Mesenchymal stem cell (in vitro differentiated cells and primary cell): Measurements from ENCODE around the gene PAM16.

Experiments used
- DNase-seq: peaks from one replicate; pipeline ENCODE4 v3.0.0-alpha.2; 2013
- H2AFZ ChIP-seq: one replicate; pipeline ENCODE4 v1.6.1; 2013; ENCODE audit warnings: low read depth, mild to moderate bottlenecking, control low read depth, inconsistent platforms, low read length, moderate library complexity
- H2AK5ac ChIP-seq: 2 replicates; pipeline ENCODE4 v1.6.1; 2013; ENCODE audit warnings: low read length, moderate library complexity, mild to moderate bottlenecking, inconsistent platforms; ENCODE audit not compliant: severe bottlenecking
- H2BK120ac ChIP-seq: one replicate; pipeline ENCODE4 v1.6.1; 2013; ENCODE audit warnings: low read depth, mild to moderate bottlenecking, inconsistent platforms, low read length, moderate library complexity
- H2BK12ac ChIP-seq, 2 experiments: one replicate each; pipeline ENCODE4 v1.6.1; 2013; ENCODE audit warnings: inconsistent platforms in 2 of 2, low read length in 2 of 2, mild to moderate bottlenecking in 2 of 2, moderate library complexity in 2 of 2, control low read depth in 1 of 2
- H2BK15ac ChIP-seq: one replicate; pipeline ENCODE4 v1.6.1; 2013; ENCODE audit warnings: mild to moderate bottlenecking, low read depth, inconsistent platforms; ENCODE audit not compliant: poor library complexity, severe bottlenecking
- H2BK5ac ChIP-seq: 2 replicates; pipeline ENCODE4 v1.6.1; 2013; ENCODE audit warnings: low read depth, mild to moderate bottlenecking, low read length, control low read depth, inconsistent platforms; ENCODE audit not compliant: poor library complexity, severe bottlenecking
- H3K14ac ChIP-seq, 2 experiments: one replicate each; pipeline ENCODE4 v1.6.1; 2013; ENCODE audit warnings: inconsistent platforms in 2 of 2, low read length in 2 of 2, control low read depth in 1 of 2, mild to moderate bottlenecking in 1 of 2, moderate library complexity in 1 of 2
- H3K18ac ChIP-seq, 2 experiments: one replicate each; pipeline ENCODE4 v1.6.1; 2013; ENCODE audit warnings: inconsistent platforms in 2 of 2, low read length in 2 of 2, control low read depth in 1 of 2, low read depth in 1 of 2, mild to moderate bottlenecking in 1 of 2
- H3K23ac ChIP-seq, 2 experiments: one replicate each; pipeline ENCODE4 v1.6.1; 2013; ENCODE audit warnings: inconsistent platforms in 2 of 2, low read length in 2 of 2, mild to moderate bottlenecking in 2 of 2, moderate library complexity in 2 of 2, control low read depth in 1 of 2
- H3K27ac ChIP-seq: 2 replicates; pipeline ENCODE4 v1.5.1; 2013; ENCODE audit warnings: mild to moderate bottlenecking, moderate library complexity, low read length, control low read depth, inconsistent platforms; ENCODE audit not compliant: poor library complexity, severe bottlenecking
- H3K27me3 ChIP-seq, 2 experiments: 2 replicates each; pipeline versions ENCODE4 v1.6.1 to v1.7.0; 2013; ENCODE audit warnings: low read length in 2 of 2, mild to moderate bottlenecking in 2 of 2, moderate library complexity in 2 of 2, control low read depth in 1 of 2, inconsistent platforms in 1 of 2; ENCODE audit not compliant: control insufficient read depth in 1 of 2, insufficient read depth in 1 of 2
- H3K36me3 ChIP-seq, 2 experiments: 2 replicates each; pipeline versions ENCODE4 v1.6.1 to v1.7.0; 2013; ENCODE audit warnings: low read length in 2 of 2, control low read depth in 1 of 2, inconsistent platforms in 1 of 2, low read depth in 1 of 2, mild to moderate bottlenecking in 1 of 2; ENCODE audit not compliant: insufficient read depth in 2 of 2, control insufficient read depth in 1 of 2
- H3K4ac ChIP-seq, 2 experiments: one replicate each; pipeline ENCODE4 v1.6.1; 2013; ENCODE audit warnings: inconsistent platforms in 2 of 2, low read length in 2 of 2, mild to moderate bottlenecking in 2 of 2, moderate library complexity in 2 of 2, control low read depth in 1 of 2, low read depth in 1 of 2
- H3K4me1 ChIP-seq: 2 replicates; pipeline ENCODE4 v1.6.1; 2013; ENCODE audit warnings: low read depth, low read length, control low read depth; ENCODE audit not compliant: control insufficient read depth, insufficient read depth
- H3K4me2 ChIP-seq: 2 replicates; pipeline ENCODE4 v1.6.1; 2013; ENCODE audit warnings: low read length, mild to moderate bottlenecking, inconsistent platforms; ENCODE audit not compliant: poor library complexity, severe bottlenecking
- H3K4me3 ChIP-seq, 2 experiments: 2 replicates each; pipeline versions ENCODE4 v1.5.1 to v1.7.0; 2013; ENCODE audit warnings: low read length in 2 of 2, mild to moderate bottlenecking in 2 of 2, control low read depth in 1 of 2, low read depth in 1 of 2; ENCODE audit not compliant: insufficient read depth in 1 of 2
- H3K79me1 ChIP-seq: replicated peaks from 2 replicates; pipeline ENCODE4 v1.6.1; 2013; ENCODE audit warnings: mild to moderate bottlenecking, control low read depth, low read length, inconsistent platforms; ENCODE audit not compliant: poor library complexity, severe bottlenecking
- H3K9ac ChIP-seq: 2 replicates; pipeline ENCODE4 v1.7.0; 2013; ENCODE audit warnings: mild to moderate bottlenecking, low read length, moderate library complexity
- H3K9me3 ChIP-seq: 2 replicates; pipeline ENCODE4 v1.7.0; 2013; ENCODE audit warnings: mild to moderate bottlenecking, low read length; ENCODE audit not compliant: control insufficient read depth
- H4K8ac ChIP-seq: one replicate; pipeline ENCODE4 v1.6.1; 2013; ENCODE audit warnings: inconsistent platforms, mild to moderate bottlenecking, low read length, moderate library complexity
- H4K91ac ChIP-seq: one replicate; pipeline ENCODE4 v1.6.1; 2013; ENCODE audit warnings: mild to moderate bottlenecking, low read length, inconsistent platforms
- WGBS: methylation state at CpG from one replicate; pipeline ENCODE4 v1.1.7; 2013; ENCODE audit warnings: mixed read lengths; 5-methylcytosine and 5-hydroxymethylcytosine counted together

The PAM16 gene

DNA sequence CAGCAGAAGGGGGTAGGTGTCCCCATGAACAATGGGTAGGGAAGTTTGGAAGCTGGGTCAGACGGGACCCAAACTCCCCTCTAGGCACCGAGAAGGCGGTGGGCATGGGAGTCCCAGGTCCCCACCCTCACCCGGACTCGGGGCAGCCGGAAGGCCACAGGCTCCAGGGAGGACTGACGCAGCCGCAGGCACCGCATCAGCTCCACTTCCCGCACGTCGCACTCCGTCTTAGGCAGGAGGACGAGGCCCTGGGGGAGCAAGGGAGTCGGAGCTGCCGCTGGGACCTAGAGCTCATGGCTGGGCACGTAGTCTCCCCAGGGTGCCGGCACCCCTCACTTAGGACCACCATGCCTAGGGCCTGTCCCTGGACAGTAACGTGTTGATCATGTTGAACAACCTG, 7.1 kb upstream of the PAM16 start:
- no peak overlapping the region for H2BK12ac ChIP-seq
- H3K79me1 ChIP-seq, result no peaks in the 10 kb centered on the region
- no peak overlapping the region for H2BK5ac ChIP-seq
- H3K27ac ChIP-seq, result no peak overlapping the region
- no peak overlapping the region for H3K9ac ChIP-seq
- H2BK120ac ChIP-seq, result no peak overlapping the region
- no peaks in the 10 kb centered on the region for H3K27me3 ChIP-seq
- H2BK15ac ChIP-seq, result no peak overlapping the region
- no peak overlapping the region for H3K23ac ChIP-seq
- no peak overlapping the region for H3K18ac ChIP-seq
- H3K9me3 ChIP-seq, result no peaks in the 10 kb centered on the region
- DNase-seq, result no peak
- no peak overlapping the region for H3K4ac ChIP-seq
- H3K36me3 ChIP-seq, result peaks cover 5 to 52% of the 10 kb centered on the region in 2 experiments
- peaks cover 19% of the 10 kb centered on the region for H3K4me1 ChIP-seq
- no peak overlapping the region for H2AK5ac ChIP-seq
- H4K8ac ChIP-seq, result no peak overlapping the region
- H2AFZ ChIP-seq, result no peak overlapping the region
- no peak overlapping the region for H4K91ac ChIP-seq
- no peak overlapping the region for H3K14ac ChIP-seq
- no peak overlapping the region for H3K4me3 ChIP-seq
- H3K4me2 ChIP-seq, result no peak overlapping the region
- 96% methylated on average over 18 of the region's 19 CpGs for whole genome bisulfite sequencing

DNA sequence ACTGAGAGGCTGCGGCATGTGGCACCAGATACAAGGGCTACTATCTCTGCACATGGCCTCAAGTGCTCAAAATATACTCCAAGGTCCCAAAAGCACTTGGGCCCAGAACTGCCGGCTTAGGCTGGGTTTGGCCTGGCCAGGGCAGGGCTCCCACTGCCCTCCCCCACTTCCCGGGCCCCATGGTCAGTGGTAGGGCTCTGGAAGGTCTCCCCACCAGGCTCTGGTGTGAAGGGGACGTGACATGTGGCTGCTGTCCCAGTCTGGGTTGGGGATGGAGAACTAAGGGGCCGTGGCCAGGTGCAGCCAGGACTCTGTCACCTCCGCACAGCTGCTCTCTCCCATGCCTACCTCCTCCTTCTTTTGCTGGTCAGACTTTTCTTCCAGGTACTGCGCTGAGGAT, 5.7 kb upstream of the PAM16 start:
- 93% methylated on average over 7 of the region's 7 CpGs for WGBS
- no peak overlapping the region for H4K91ac ChIP-seq

GRCh38 chr16:4354512-4355409, 3.6 kb upstream of the PAM16 start:
- Histone ChIP-seq H3K36me3 (peaks cover 0 to 25% of the 10 kb centered on the region in 2 experiments), H3K27ac (no peak overlapping the region), H3K79me1 (peaks cover 1% of the 10 kb centered on the region), H3K4me1 (peaks cover 13% of the 10 kb centered on the region), H3K9ac (no peak overlapping the region), H2AK5ac (no peak overlapping the region), H2BK5ac (no peak overlapping the region), H3K14ac (no peak overlapping the region), H3K23ac (no peak overlapping the region), H2AFZ (no peak overlapping the region), H3K18ac (no peak overlapping the region), H3K9me3 (no peaks in the 10 kb centered on the region), H2BK12ac (no peak overlapping the region), H3K27me3 (no peaks in the 10 kb centered on the region), H2BK15ac (no peak overlapping the region), H4K8ac (no peak overlapping the region), H3K4me2 (no peak overlapping the region), H3K4ac (no peak overlapping the region), H4K91ac (peak overlapping the region; percentile 58), H2BK120ac (no peak overlapping the region), H3K4me3 (no peak overlapping the region)
- 96% methylated on average over 20 of the region's 20 CpGs for WGBS
- DNase-seq, result no peak

More for the DNA sequence above, 5.7 kb upstream of the PAM16 start:
- no peak overlapping the region for H2AK5ac ChIP-seq
- H3K4ac ChIP-seq, result no peak overlapping the region
- no peak overlapping the region for H2BK12ac ChIP-seq
- H3K79me1 ChIP-seq, result no peaks in the 10 kb centered on the region
- no peak overlapping the region for H2AFZ ChIP-seq
- no peak overlapping the region for H3K9ac ChIP-seq
- peaks cover 16% of the 10 kb centered on the region for H3K4me1 ChIP-seq
- no peak overlapping the region for H2BK15ac ChIP-seq
- peaks cover 1 to 43% of the 10 kb centered on the region in 2 experiments for H3K36me3 ChIP-seq
- no peaks in the 10 kb centered on the region for H3K27me3 ChIP-seq
- H3K23ac ChIP-seq, result no peak overlapping the region
- H3K18ac ChIP-seq, result peak overlapping the region in 1 of 2 experiments; percentile 24
- DNase-seq, result no peak
- no peak overlapping the region for H2BK120ac ChIP-seq
- H3K14ac ChIP-seq, result no peak overlapping the region
- no peak overlapping the region for H3K4me2 ChIP-seq
- H2BK5ac ChIP-seq, result no peak overlapping the region
- no peak overlapping the region for H4K8ac ChIP-seq
- no peak overlapping the region for H3K4me3 ChIP-seq
- no peaks in the 10 kb centered on the region for H3K9me3 ChIP-seq
- H3K27ac ChIP-seq, result no peak overlapping the region

GRCh38 chr16:4353675-4354074, 2.6 kb upstream of the PAM16 start:
- Histone ChIP-seq H2AFZ (no peak overlapping the region), H3K36me3 (peaks cover 0 to 25% of the 10 kb centered on the region in 2 experiments), H3K4me3 (no peak overlapping the region), H2BK12ac (no peak overlapping the region), H4K91ac (no peak overlapping the region), H2BK5ac (no peak overlapping the region), H3K27me3 (no peaks in the 10 kb centered on the region), H3K4me2 (no peak overlapping the region), H3K4ac (no peak overlapping the region), H3K18ac (no peak overlapping the region), H3K79me1 (peaks cover 2% of the 10 kb centered on the region), H3K27ac (no peak overlapping the region), H2BK15ac (no peak overlapping the region), H3K4me1 (peaks cover 9% of the 10 kb centered on the region), H3K9me3 (no peaks in the 10 kb centered on the region), H3K23ac (no peak overlapping the region), H2AK5ac (no peak overlapping the region), H4K8ac (no peak overlapping the region), H3K14ac (no peak overlapping the region), H2BK120ac (no peak overlapping the region), H3K9ac (no peak overlapping the region)
- 92% methylated on average over 3 of the region's 4 CpGs for WGBS
- DNase-seq, result no peak
